GM18861 (cell line): ENCODE measurements around the gene VWC2L.

Source experiments
- ATAC-seq: cut with Tn5 transposase; IDR thresholded peaks from one replicate; pipeline ENCODE4 v1.9.1; 2021; ENCODE audit not compliant: unreplicated experiment

The VWC2L gene

GRCh38 chr2:214465363-214466146, 54.7 kb downstream of the VWC2L start:
- ATAC-seq = no peak

- ATAC-seq = no peak
Observed at GRCh38 chr2:214469728-214470127, 58.9 kb downstream of the VWC2L start.

GRCh38 chr2:214471382-214471781, 60.5 kb downstream of the VWC2L start:
- ATAC-seq = no peak

GRCh38 chr2:214471990-214472389, 61.1 kb downstream of the VWC2L start:
- ATAC-seq = no peak

- no peak for ATAC-seq
Observed at GRCh38 chr2:214477305-214477704, 66.5 kb downstream of the VWC2L start.

- no peak for ATAC-seq
Observed at GRCh38 chr2:214481204-214481603, 70.3 kb downstream of the VWC2L start.

GRCh38 chr2:214482728-214483127, 71.9 kb downstream of the VWC2L start:
- no peak for ATAC-seq

GRCh38 chr2:214484239-214484638, 73.4 kb downstream of the VWC2L start:
- ATAC-seq = no peak

- no peak for ATAC-seq
Observed at GRCh38 chr2:214484701-214485100, 73.8 kb downstream of the VWC2L start.

- no peak for ATAC-seq
Observed at GRCh38 chr2:214489181-214489580, 78.3 kb downstream of the VWC2L start.

- no peak for ATAC-seq
Observed at GRCh38 chr2:214489702-214490101, 78.8 kb downstream of the VWC2L start.

- ATAC-seq = no peak
Observed at GRCh38 chr2:214492152-214492551, 81.3 kb downstream of the VWC2L start.

GRCh38 chr2:214492608-214493007, 81.8 kb downstream of the VWC2L start:
- no peak for ATAC-seq

GRCh38 chr2:214497489-214497888, 86.6 kb downstream of the VWC2L start:
- ATAC-seq = no peak

GRCh38 chr2:214503568-214503967, 92.7 kb downstream of the VWC2L start:
- no peak for ATAC-seq

- ATAC-seq = no peak
Observed at GRCh38 chr2:214504599-214505376, 93.9 kb downstream of the VWC2L start.

GRCh38 chr2:214507032-214507431, 96.2 kb downstream of the VWC2L start:
- no peak for ATAC-seq

- no peak for ATAC-seq
Observed at GRCh38 chr2:214514704-214515103, 103.8 kb downstream of the VWC2L start.

GRCh38 chr2:214515111-214515510, 104.3 kb downstream of the VWC2L start:
- ATAC-seq = no peak

GRCh38 chr2:214519258-214519818, 108.5 kb downstream of the VWC2L start:
- no peak for ATAC-seq

- no peak for ATAC-seq
Observed at GRCh38 chr2:214529021-214529420, 118.2 kb downstream of the VWC2L start.

GRCh38 chr2:214529514-214529913, 118.7 kb downstream of the VWC2L start:
- ATAC-seq = no peak
